ENCODE results near the gene SMIM24.

The SMIM24 gene

GRCh38 chr19:3466635-3467034 is 13.7 kb downstream of the SMIM24 start:
- DNase-seq (ENCODE audit: low read depth) = no peak
- no peak overlapping the region for H3K4me3 ChIP-seq (ENCODE audit: low read depth, low read length)
- in situ Hi-C loops (cut with HindIII; ENCODE audit: low sequenced_read_pairs) = loop anchor here (10.0 kb wide), 1 partner anchor 142 kb away; no protein-coding TSS in a partner anchor
- no peak for TF ChIP-seq CTCF (IDR thresholded peaks at IDR 0.05; ENCODE audit: low read depth, low read length, missing control alignments)

GRCh38 chr19:3465552-3465951 is 14.8 kb downstream of the SMIM24 start:
- in situ Hi-C loops (cut with HindIII; ENCODE audit: low sequenced_read_pairs) = loop anchor here (10.0 kb wide), 1 partner anchor 141 kb away; no protein-coding TSS in a partner anchor
- H3K4me3 ChIP-seq (ENCODE audit: low read depth, low read length) = no peak overlapping the region
- DNase-seq (ENCODE audit: low read depth) = no peak
- no peak for TF ChIP-seq CTCF (IDR thresholded peaks at IDR 0.05; ENCODE audit: low read depth, low read length, missing control alignments)

GRCh38 chr19:3464587-3465235 is 15.6 kb downstream of the SMIM24 start:
- in situ Hi-C loops (cut with HindIII; ENCODE audit: low sequenced_read_pairs) = loop anchor here (10.0 kb wide), 1 partner anchor 140 kb away; no protein-coding TSS in a partner anchor
- TF ChIP-seq CTCF (IDR thresholded peaks at IDR 0.05; ENCODE audit: low read depth, low read length, missing control alignments) = no peak
- DNase-seq (ENCODE audit: low read depth) = no peak
- H3K4me3 ChIP-seq (ENCODE audit: low read depth, low read length) = no peak overlapping the region

- H3K4me3 ChIP-seq (ENCODE audit: low read depth, low read length) = no peak overlapping the region
- no peak for TF ChIP-seq CTCF (IDR thresholded peaks at IDR 0.05; ENCODE audit: low read depth, low read length, missing control alignments)
- in situ Hi-C loops (cut with HindIII; ENCODE audit: low sequenced_read_pairs) = loop anchor here (10.0 kb wide), 1 partner anchor 139 kb away; no protein-coding TSS in a partner anchor
- DNase-seq (ENCODE audit: low read depth) = no peak
Measured at GRCh38 chr19:3463714-3464586, 16.4 kb downstream of the SMIM24 start.

- in situ Hi-C loops (cut with HindIII; ENCODE audit: low sequenced_read_pairs) = loop anchor here (10.0 kb wide), 1 partner anchor 138 kb away; no protein-coding TSS in a partner anchor
- no peak for TF ChIP-seq CTCF (IDR thresholded peaks at IDR 0.05; ENCODE audit: low read depth, low read length, missing control alignments)
- DNase-seq (ENCODE audit: low read depth) = no peak
- no peak overlapping the region for H3K4me3 ChIP-seq (ENCODE audit: low read depth, low read length)
Measured at GRCh38 chr19:3462991-3463713, 17.2 kb downstream of the SMIM24 start.

GRCh38 chr19:3459965-3460582 is 20.3 kb downstream of the SMIM24 start:
- TF ChIP-seq CTCF (IDR thresholded peaks at IDR 0.05; ENCODE audit: low read depth, low read length, missing control alignments) = no peak
- no peak overlapping the region for H3K4me3 ChIP-seq (ENCODE audit: low read depth, low read length)
- in situ Hi-C loops (cut with HindIII; ENCODE audit: low sequenced_read_pairs) = loop anchor here (10.0 kb wide), 1 partner anchor 135 kb away; no protein-coding TSS in a partner anchor
- no peak for DNase-seq (ENCODE audit: low read depth)

All from astrocyte of the cerebellum (primary cell).